ENCODE data around the gene RNU5B-1.

The RNU5B-1 gene

GRCh38 chr15:65339416-65339815 lies 34.9 kb downstream of the RNU5B-1 start:
- no peak for TF ChIP-seq EZH2phosphoT487 (IDR thresholded peaks at IDR 0.05; ENCODE audit: low read depth)
- TF ChIP-seq, protein P1, sequence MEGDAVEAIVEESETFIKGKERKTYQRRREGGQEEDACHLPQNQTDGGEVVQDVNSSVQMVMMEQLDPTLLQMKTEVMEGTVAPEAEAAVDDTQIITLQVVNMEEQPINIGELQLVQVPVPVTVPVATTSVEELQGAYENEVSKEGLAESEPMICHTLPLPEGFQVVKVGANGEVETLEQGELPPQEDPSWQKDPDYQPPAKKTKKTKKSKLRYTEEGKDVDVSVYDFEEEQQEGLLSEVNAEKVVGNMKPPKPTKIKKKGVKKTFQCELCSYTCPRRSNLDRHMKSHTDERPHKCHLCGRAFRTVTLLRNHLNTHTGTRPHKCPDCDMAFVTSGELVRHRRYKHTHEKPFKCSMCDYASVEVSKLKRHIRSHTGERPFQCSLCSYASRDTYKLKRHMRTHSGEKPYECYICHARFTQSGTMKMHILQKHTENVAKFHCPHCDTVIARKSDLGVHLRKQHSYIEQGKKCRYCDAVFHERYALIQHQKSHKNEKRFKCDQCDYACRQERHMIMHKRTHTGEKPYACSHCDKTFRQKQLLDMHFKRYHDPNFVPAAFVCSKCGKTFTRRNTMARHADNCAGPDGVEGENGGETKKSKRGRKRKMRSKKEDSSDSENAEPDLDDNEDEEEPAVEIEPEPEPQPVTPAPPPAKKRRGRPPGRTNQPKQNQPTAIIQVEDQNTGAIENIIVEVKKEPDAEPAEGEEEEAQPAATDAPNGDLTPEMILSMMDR (IDR thresholded peaks at IDR 0.05; ENCODE audit: low read depth, low read length) = no peak
- Histone ChIP-seq H3K27ac (ENCODE audit: low read length) (no peak overlapping the region), H3K4me2 (ENCODE audit: low read length) (no peak overlapping the region), H3K79me2 (ENCODE audit: low read length) (no peaks in the 10 kb centered on the region), H3K27me3 (ENCODE audit: low read depth, low read length) (peaks cover 43% of the 10 kb centered on the region), H4K20me1 (ENCODE audit: insufficient read depth, low read length) (no peaks in the 10 kb centered on the region), H3K36me3 (replicated peaks; ENCODE audit: low read depth, low read length) (no peaks in the 10 kb centered on the region), H3K4me3 (ENCODE audit: low read length) (no peak overlapping the region), H3K4me1 (ENCODE audit: low read length) (peaks cover 10% of the 10 kb centered on the region), H3K9me3 (ENCODE audit: insufficient read depth, low read length) (no peaks in the 10 kb centered on the region), H2AFZ (ENCODE audit: low read depth, low read length) (no peak overlapping the region), H3K9ac (ENCODE audit: low read length) (no peak overlapping the region)

DNA sequence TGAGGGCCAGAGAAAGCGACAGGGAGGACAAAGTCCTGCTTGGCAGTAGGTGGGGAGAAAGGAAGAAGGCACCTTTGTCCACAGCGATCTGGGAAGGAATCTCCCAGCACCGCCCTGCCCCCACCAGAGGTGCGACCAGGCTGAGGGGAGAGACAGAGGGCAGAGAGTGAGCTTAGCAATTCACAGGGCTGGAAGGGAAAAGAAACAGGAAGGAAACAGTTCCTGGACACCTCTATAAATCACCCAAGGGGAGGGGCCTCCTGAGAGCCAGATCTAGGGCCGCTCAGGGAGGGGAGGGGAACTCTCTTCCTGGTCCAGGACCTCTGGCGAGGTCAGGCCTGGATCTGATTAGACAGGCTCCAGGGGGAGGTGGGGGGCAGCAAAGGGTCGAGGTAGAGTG lies 35.4 kb downstream of the RNU5B-1 start:
- H3K27ac ChIP-seq (ENCODE audit: low read length) = no peak overlapping the region
- H3K79me2 ChIP-seq (ENCODE audit: low read length) = no peaks in the 10 kb centered on the region
- no peak overlapping the region for H3K4me2 ChIP-seq (ENCODE audit: low read length)
- no peak overlapping the region for H3K4me3 ChIP-seq (ENCODE audit: low read length)
- peaks cover 10% of the 10 kb centered on the region for H3K4me1 ChIP-seq (ENCODE audit: low read length)
- H3K27me3 ChIP-seq (ENCODE audit: low read depth, low read length) = peaks cover 40% of the 10 kb centered on the region
- H3K9me3 ChIP-seq (ENCODE audit: insufficient read depth, low read length) = no peaks in the 10 kb centered on the region
- no peaks in the 10 kb centered on the region for H3K36me3 ChIP-seq (replicated peaks; ENCODE audit: low read depth, low read length)
- no peaks in the 10 kb centered on the region for H4K20me1 ChIP-seq (ENCODE audit: insufficient read depth, low read length)
- H3K9ac ChIP-seq (ENCODE audit: low read length) = no peak overlapping the region
- TF ChIP-seq EZH2phosphoT487 (IDR thresholded peaks at IDR 0.05; ENCODE audit: low read depth) = no peak
- TF ChIP-seq, protein P1 (IDR thresholded peaks at IDR 0.05; ENCODE audit: low read depth, low read length) = no peak
- H2AFZ ChIP-seq (ENCODE audit: low read depth, low read length) = no peak overlapping the region

GRCh38 chr15:65342493-65342892 lies 38.0 kb downstream of the RNU5B-1 start:
- Histone ChIP-seq H3K36me3 (replicated peaks; ENCODE audit: low read depth, low read length) (no peaks in the 10 kb centered on the region), H4K20me1 (ENCODE audit: insufficient read depth, low read length) (no peaks in the 10 kb centered on the region), H3K4me2 (ENCODE audit: low read length) (no peak overlapping the region), H3K27ac (ENCODE audit: low read length) (no peak overlapping the region), H3K4me3 (ENCODE audit: low read length) (no peak overlapping the region), H2AFZ (ENCODE audit: low read depth, low read length) (no peak overlapping the region), H3K9ac (ENCODE audit: low read length) (no peak overlapping the region), H3K27me3 (ENCODE audit: low read depth, low read length) (peaks cover 18% of the 10 kb centered on the region), H3K9me3 (ENCODE audit: insufficient read depth, low read length) (no peaks in the 10 kb centered on the region), H3K4me1 (ENCODE audit: low read length) (no peaks in the 10 kb centered on the region), H3K79me2 (ENCODE audit: low read length) (no peaks in the 10 kb centered on the region)
- TF ChIP-seq, protein P1 (IDR thresholded peaks at IDR 0.05; ENCODE audit: low read depth, low read length) = no peak
- no peak for TF ChIP-seq EZH2phosphoT487 (IDR thresholded peaks at IDR 0.05; ENCODE audit: low read depth)

DNA sequence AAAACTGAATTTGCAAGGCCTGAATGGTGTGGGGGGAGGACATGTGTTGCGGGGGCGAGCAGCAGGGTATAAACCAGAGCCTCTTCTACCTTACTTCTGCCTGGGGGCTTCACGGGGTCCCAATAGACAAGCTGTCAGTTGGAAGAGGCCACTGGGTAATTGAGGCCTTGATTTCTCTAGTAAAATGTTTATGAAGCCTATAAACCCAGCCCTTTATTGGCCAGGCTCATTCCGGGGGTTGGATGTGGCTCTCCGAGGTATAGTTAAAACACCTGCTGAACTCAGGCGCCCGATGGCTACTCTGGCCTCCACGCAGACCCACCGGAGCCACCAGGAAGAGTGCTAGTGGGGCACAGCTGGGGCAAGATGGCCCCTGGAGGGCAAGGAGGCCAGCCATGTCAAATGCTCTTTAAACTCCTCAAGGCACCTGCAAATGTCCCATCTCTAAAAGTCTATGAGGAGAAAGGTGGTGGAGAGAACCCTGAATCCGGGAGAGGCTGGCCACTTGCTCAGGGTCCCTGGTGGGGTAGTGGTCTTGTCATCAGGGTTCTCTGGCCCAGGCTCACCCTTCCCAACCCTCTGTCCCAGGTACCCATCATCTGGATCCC lies 39.0 kb downstream of the RNU5B-1 start:
- H4K20me1 ChIP-seq (ENCODE audit: insufficient read depth, low read length) = no peaks in the 10 kb centered on the region
- no peak overlapping the region for H3K9ac ChIP-seq (ENCODE audit: low read length)
- H3K9me3 ChIP-seq (ENCODE audit: insufficient read depth, low read length) = no peaks in the 10 kb centered on the region
- no peaks in the 10 kb centered on the region for H3K79me2 ChIP-seq (ENCODE audit: low read length)
- peaks cover 8% of the 10 kb centered on the region; the same call in 1 of the 2 replicates for H3K27me3 ChIP-seq (ENCODE audit: low read depth, low read length)
- no peak overlapping the region for H3K27ac ChIP-seq (ENCODE audit: low read length)
- H3K36me3 ChIP-seq (replicated peaks; ENCODE audit: low read depth, low read length) = no peaks in the 10 kb centered on the region
- no peak overlapping the region for H3K4me2 ChIP-seq (ENCODE audit: low read length)
- H2AFZ ChIP-seq (ENCODE audit: low read depth, low read length) = no peak overlapping the region
- H3K4me1 ChIP-seq (ENCODE audit: low read length) = no peaks in the 10 kb centered on the region
- TF ChIP-seq, protein P1 (IDR thresholded peaks at IDR 0.05; ENCODE audit: low read depth, low read length) = no peak
- TF ChIP-seq EZH2phosphoT487 (IDR thresholded peaks at IDR 0.05; ENCODE audit: low read depth) = no peak
- H3K4me3 ChIP-seq (ENCODE audit: low read length) = no peak overlapping the region

Measured in OCI-LY3 (cell line).